ENCODE measurements around the gene PEPD. TPM values are rescaled to one million over a fixed set of nuclear protein-coding genes. Genes with fewer than 3 reads are reported as not detected.

PEPD gene
- total and polyA plus RNA-seq, 2 donors (not counting 3 experiments of a cell fraction or from before 2014, with no cell fraction given) = 73.7 to 126 TPM

DNA sequence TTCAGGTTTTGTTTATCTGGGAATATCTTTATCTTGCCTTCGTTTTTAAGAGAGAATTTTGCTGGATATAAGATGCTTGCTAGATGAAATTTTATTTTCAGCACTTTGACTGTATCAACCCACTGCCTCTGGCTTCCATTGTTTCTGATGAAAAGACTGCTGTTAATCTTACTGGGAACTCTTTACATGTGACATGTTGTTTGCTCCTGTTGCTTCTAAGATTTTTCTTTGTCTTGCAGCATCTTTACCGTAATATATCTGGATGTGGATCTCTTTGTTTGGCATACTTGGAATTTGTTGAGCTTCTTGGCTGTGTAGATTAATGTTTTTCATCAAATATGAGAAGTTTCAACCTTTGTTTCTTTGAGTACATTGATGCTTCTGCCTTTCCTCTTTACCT lies 166.1 kb downstream of the PEPD start:
- dilution Hi-C loops (cut with MboI; ENCODE audit: extremely low pct_ligation_motif_present, low sequenced_read_pairs) (no loop called here), intact Hi-C loops (cut with micrococcal nuclease) (no loop called here)
- no peaks in the 10 kb centered on the region for H3K79me2 ChIP-seq (ENCODE audit: control insufficient read depth, insufficient read depth, low read length)
- no peak overlapping the region for H2AFZ ChIP-seq (ENCODE audit: low read depth, low read length)
- ChIA-PET POLR2A (no interaction called here), CTCF (interaction anchor here (1.3 kb wide), 1 partner anchor 171 kb away, joined by 3 read pairs; no protein-coding TSS in a partner anchor)
- no peaks in the 10 kb centered on the region for H3K9me3 ChIP-seq (replicated peaks; ENCODE audit: control insufficient read depth, insufficient read depth, low read length)
- BruUV-seq (replicated peaks) = no TSS peak
- no peak overlapping the region for H3K4me3 ChIP-seq (replicated peaks in 1 of 3; ENCODE audit: insufficient read depth in 1 of 3, low read depth in 1 of 3, low read length in 3 of 3)
- H3K36me3 ChIP-seq (ENCODE audit: control insufficient read depth in 2 of 2, extremely low read depth in 1 of 2, insufficient read depth in 2 of 2, low read length in 2 of 2) = no peaks in the 10 kb centered on the region
- H4K20me1 ChIP-seq (replicated peaks; ENCODE audit: control insufficient read depth, extremely low read depth, insufficient read depth, low read length) = no peaks in the 10 kb centered on the region
- no peaks in the 10 kb centered on the region for H3K9me1 ChIP-seq (replicated peaks; ENCODE audit: control insufficient read depth, extremely low read depth, insufficient read depth, low read length)
- no peak for TF ChIP-seq MYC (IDR thresholded peaks at IDR 0.05; ENCODE audit: low read depth, low read length)
- TF ChIP-seq FOS (IDR thresholded peaks at IDR 0.05; ENCODE audit: borderline replicate concordance, insufficient read depth, low read length) = no peak
- TF ChIP-seq, protein P1, sequence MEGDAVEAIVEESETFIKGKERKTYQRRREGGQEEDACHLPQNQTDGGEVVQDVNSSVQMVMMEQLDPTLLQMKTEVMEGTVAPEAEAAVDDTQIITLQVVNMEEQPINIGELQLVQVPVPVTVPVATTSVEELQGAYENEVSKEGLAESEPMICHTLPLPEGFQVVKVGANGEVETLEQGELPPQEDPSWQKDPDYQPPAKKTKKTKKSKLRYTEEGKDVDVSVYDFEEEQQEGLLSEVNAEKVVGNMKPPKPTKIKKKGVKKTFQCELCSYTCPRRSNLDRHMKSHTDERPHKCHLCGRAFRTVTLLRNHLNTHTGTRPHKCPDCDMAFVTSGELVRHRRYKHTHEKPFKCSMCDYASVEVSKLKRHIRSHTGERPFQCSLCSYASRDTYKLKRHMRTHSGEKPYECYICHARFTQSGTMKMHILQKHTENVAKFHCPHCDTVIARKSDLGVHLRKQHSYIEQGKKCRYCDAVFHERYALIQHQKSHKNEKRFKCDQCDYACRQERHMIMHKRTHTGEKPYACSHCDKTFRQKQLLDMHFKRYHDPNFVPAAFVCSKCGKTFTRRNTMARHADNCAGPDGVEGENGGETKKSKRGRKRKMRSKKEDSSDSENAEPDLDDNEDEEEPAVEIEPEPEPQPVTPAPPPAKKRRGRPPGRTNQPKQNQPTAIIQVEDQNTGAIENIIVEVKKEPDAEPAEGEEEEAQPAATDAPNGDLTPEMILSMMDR (IDR thresholded peaks at IDR 0.05; ENCODE audit: extremely low read depth in 1 of 2, insufficient read depth in 1 of 2, low read depth in 1 of 2, low read length in 2 of 2) = no peak
- TF ChIP-seq, protein P2, sequence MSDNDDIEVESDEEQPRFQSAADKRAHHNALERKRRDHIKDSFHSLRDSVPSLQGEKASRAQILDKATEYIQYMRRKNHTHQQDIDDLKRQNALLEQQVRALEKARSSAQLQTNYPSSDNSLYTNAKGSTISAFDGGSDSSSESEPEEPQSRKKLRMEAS (IDR thresholded peaks at IDR 0.05; ENCODE audit: insufficient read depth, insufficient read length) = no peak
- TF ChIP-seq GATA2 (IDR thresholded peaks at IDR 0.05; ENCODE audit: insufficient read depth, insufficient read length, low read depth, low read length) = no peak
- no peak for TF ChIP-seq JUN (IDR thresholded peaks at IDR 0.05; ENCODE audit: borderline replicate concordance, insufficient read depth, insufficient read length, low read depth)
- no peak for TF ChIP-seq POLR2A (IDR thresholded peaks at IDR 0.05; ENCODE audit: low read depth, low read length)
- no peak for TF ChIP-seq EZH2 (IDR thresholded peaks at IDR 0.05; ENCODE audit: borderline replicate concordance, low read depth, low read length, severe bottlenecking)
- TF ChIP-seq POLR2AphosphoS5 (IDR thresholded peaks at IDR 0.05; ENCODE audit: insufficient read depth, low read depth, low read length) = no peak
- DNase-seq (ENCODE audit: low read depth, low spot score) (no peak), FAIRE-seq (no peak)
- no peak overlapping the region for H3K9ac ChIP-seq (replicated peaks; ENCODE audit: extremely low read depth, insufficient read depth, low read length)
- no peaks in the 10 kb centered on the region for H3K27me3 ChIP-seq (ENCODE audit: control insufficient read depth in 2 of 2, insufficient read depth in 2 of 2, low read length in 2 of 2)
- no peaks in the 10 kb centered on the region for H3K4me1 ChIP-seq (ENCODE audit: control insufficient read depth, extremely low read depth, insufficient read depth, low read length)
- no peak overlapping the region for H3K4me2 ChIP-seq (ENCODE audit: insufficient read depth, low read length)
- no peak overlapping the region for H3K27ac ChIP-seq (ENCODE audit: insufficient read depth, low read depth, low read length)
